ENCODE measurements around the gene OR10A2. TPM values are rescaled to one million over a fixed set of nuclear protein-coding genes. Genes with fewer than 3 reads are reported as not detected.

Gene OR10A2
- total RNA-seq, 1 experiment from 2014 or later, result not detected

DNA sequence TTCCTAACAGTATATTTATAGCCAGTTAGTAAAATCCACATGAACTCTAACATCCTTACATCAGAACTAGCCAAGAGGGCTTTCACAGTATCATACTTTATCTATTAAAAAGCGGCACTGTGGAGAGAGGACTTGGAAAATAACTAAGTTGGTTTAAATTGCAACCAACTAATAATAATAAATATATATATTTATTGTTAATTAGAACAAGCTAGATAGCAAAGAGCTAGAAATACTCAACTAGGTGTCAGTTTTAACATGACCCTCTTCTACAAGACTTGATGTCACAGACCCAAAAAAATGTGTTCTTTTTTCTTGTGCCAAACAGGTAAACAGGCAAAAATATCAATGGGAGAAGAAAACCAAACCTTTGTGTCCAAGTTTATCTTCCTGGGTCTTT is 57.8 kb downstream of the OR10A2 start, which contains the start of gene OR2D3:
TSS of gene OR2D3 (plus strand) at position 301 of the 400 bp plus-strand sequence. CDS start at position 301, 0 bp downstream.
- ChIA-PET CTCF (interaction anchor here (1.7 kb wide), 1 partner anchor 108 kb away, joined by 5 read pairs; no protein-coding TSS in a partner anchor), POLR2A (no interaction called here)
- TF ChIP-seq, protein P1, sequence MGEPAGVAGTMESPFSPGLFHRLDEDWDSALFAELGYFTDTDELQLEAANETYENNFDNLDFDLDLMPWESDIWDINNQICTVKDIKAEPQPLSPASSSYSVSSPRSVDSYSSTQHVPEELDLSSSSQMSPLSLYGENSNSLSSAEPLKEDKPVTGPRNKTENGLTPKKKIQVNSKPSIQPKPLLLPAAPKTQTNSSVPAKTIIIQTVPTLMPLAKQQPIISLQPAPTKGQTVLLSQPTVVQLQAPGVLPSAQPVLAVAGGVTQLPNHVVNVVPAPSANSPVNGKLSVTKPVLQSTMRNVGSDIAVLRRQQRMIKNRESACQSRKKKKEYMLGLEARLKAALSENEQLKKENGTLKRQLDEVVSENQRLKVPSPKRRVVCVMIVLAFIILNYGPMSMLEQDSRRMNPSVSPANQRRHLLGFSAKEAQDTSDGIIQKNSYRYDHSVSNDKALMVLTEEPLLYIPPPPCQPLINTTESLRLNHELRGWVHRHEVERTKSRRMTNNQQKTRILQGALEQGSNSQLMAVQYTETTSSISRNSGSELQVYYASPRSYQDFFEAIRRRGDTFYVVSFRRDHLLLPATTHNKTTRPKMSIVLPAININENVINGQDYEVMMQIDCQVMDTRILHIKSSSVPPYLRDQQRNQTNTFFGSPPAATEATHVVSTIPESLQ (CRISPR knock-in tag; IDR thresholded peaks at IDR 0.05), result no peak
- TF ChIP-seq CTCF (IDR thresholded peaks at IDR 0.05) (no peak), NFATC4 (CRISPR knock-in tag; IDR thresholded peaks at IDR 0.05) (no peak), ZNF317 (CRISPR knock-in tag; IDR thresholded peaks at IDR 0.05; ENCODE audit: borderline replicate concordance, low read depth) (no peak), SP1 (CRISPR knock-in tag; conservative IDR thresholded peaks at IDR 0.05) (no peak), TCF7 (CRISPR knock-in tag; IDR thresholded peaks at IDR 0.05; ENCODE audit: low read depth) (no peak), SMAD4 (CRISPR knock-in tag; IDR thresholded peaks at IDR 0.05) (no peak), ZNF416 (CRISPR knock-in tag; IDR thresholded peaks at IDR 0.05) (no peak), OVOL2 (CRISPR knock-in tag; IDR thresholded peaks at IDR 0.05; ENCODE audit: borderline replicate concordance) (no peak), RORB (CRISPR knock-in tag; IDR thresholded peaks at IDR 0.05) (no peak), ZSCAN18 (CRISPR knock-in tag; IDR thresholded peaks at IDR 0.05) (no peak), PRDM15 (CRISPR knock-in tag; IDR thresholded peaks at IDR 0.05) (no peak), TEAD1 (CRISPR knock-in tag; IDR thresholded peaks at IDR 0.05) (no peak), USF2 (CRISPR knock-in tag; IDR thresholded peaks at IDR 0.05) (no peak), ZBTB21 (CRISPR knock-in tag; IDR thresholded peaks at IDR 0.05; ENCODE audit: borderline replicate concordance) (no peak), ZMAT4 (CRISPR knock-in tag; IDR thresholded peaks at IDR 0.05) (no peak), NR2C2 (CRISPR knock-in tag; IDR thresholded peaks at IDR 0.05) (no peak), CBFB (CRISPR knock-in tag; IDR thresholded peaks at IDR 0.05; ENCODE audit: low read depth) (no peak), AR (CRISPR knock-in tag; IDR thresholded peaks at IDR 0.05) (no peak)
- no peak within 1 kb of the TSS for H3K27ac Mint-ChIP-seq
- no peak for DNase-seq (ENCODE audit: low spot score)
- no peak for ATAC-seq
- H3K4me1 Mint-ChIP-seq, result peaks cover 3% of the 10 kb centered on the region
- H3K4me3 Mint-ChIP-seq, result no peak within 1 kb of the TSS
- H3K27me3 Mint-ChIP-seq (ENCODE audit: low read depth), result no peaks in the 10 kb centered on the region; the same call in 1 of the 2 replicates
- H3K9me3 Mint-ChIP-seq, result peaks cover 8% of the 10 kb centered on the region
- H3K36me3 Mint-ChIP-seq, result no peaks in the 10 kb centered on the region
